Fibroblast of lung (primary cell): ENCODE measurements around the gene EXOC3. TPM values are rescaled to one million over a fixed set of nuclear protein-coding genes. Genes with fewer than 3 reads are reported as not detected.

Experiments used
- DNase-seq, 2 donors: peaks; one replicate each; pipeline versions ENCODE4 v3.0.0 to v3.0.0-alpha.2; 2010; ENCODE audit warnings: low read depth in 2 of 2
- H2AFZ ChIP-seq: 2 replicates; pipeline ENCODE4 v1.5.1; 2012; ENCODE audit warnings: low read length, control low read depth, inconsistent platforms
- H3K27ac ChIP-seq: 2 replicates; pipeline ENCODE4 v1.5.1; 2011; ENCODE audit warnings: low read length, control low read depth; ENCODE audit not compliant: insufficient read depth
- H3K27me3 ChIP-seq: 2 replicates; pipeline ENCODE4 v1.5.1; 2011; ENCODE audit warnings: mild to moderate bottlenecking, low read length; ENCODE audit not compliant: control insufficient read depth, insufficient read depth
- H3K36me3 ChIP-seq: 2 replicates; pipeline ENCODE4 v1.5.1; 2011; ENCODE audit warnings: low read length; ENCODE audit not compliant: control insufficient read depth, insufficient read depth
- H3K4me1 ChIP-seq: 2 replicates; pipeline ENCODE4 v1.5.1; 2011; ENCODE audit warnings: low read length; ENCODE audit not compliant: control insufficient read depth, insufficient read depth; ENCODE audit errors: extremely low read depth
- H3K4me2 ChIP-seq: 2 replicates; pipeline ENCODE4 v1.5.1; 2011; ENCODE audit warnings: low read length, control low read depth; ENCODE audit not compliant: insufficient read depth; ENCODE audit errors: extremely low read depth
- H3K4me3 ChIP-seq, 4 experiments: fragments of 200-600 bp in 1 of 4; sonication (generic) in 1 of 4; replicated peaks in 1 of 4; 2 replicates each; pipeline ENCODE4 v1.5.1; 2011 to 2016; ENCODE audit warnings: low read length in 4 of 4, low read depth in 3 of 4, mild to moderate bottlenecking in 3 of 4, control low read depth in 2 of 4, inconsistent platforms in 1 of 4, mixed read lengths in 1 of 4; ENCODE audit not compliant: insufficient read depth in 1 of 4; ENCODE audit errors: control extremely low read depth in 1 of 4
- H3K79me2 ChIP-seq: 2 replicates; pipeline ENCODE4 v1.5.1; 2012; ENCODE audit warnings: mild to moderate bottlenecking, low read length, inconsistent platforms; ENCODE audit not compliant: control insufficient read depth, insufficient read depth
- H3K9ac ChIP-seq: 2 replicates; pipeline ENCODE4 v1.5.1; 2011; ENCODE audit warnings: mild to moderate bottlenecking, low read length, control low read depth; ENCODE audit not compliant: insufficient read depth
- H3K9me3 ChIP-seq: 2 replicates; pipeline ENCODE4 v1.5.1; 2012; ENCODE audit warnings: low read depth, low read length; ENCODE audit not compliant: control insufficient read depth, insufficient read depth
- H4K20me1 ChIP-seq: 2 replicates; pipeline ENCODE4 v1.5.1; 2011; ENCODE audit warnings: low read length; ENCODE audit not compliant: control insufficient read depth, insufficient read depth; ENCODE audit errors: extremely low read depth
- EZH2 ChIP-seq: IDR thresholded peaks from 2 replicates; pipeline ENCODE4 v1.5.1; 2012; ENCODE audit warnings: low read length, control low read depth, mild to moderate bottlenecking; ENCODE audit errors: missing control alignments
- polyA plus RNA-seq, 2 donors: library from polyadenylated mRNA; depleted of rRNA in 1 of 2; stranded (reverse) in 1 of 2; unstranded in 1 of 2; fragments of >200 nt; gene quantifications; 2 replicates each; pipeline ENCODE4 v1.2.1, GENCODE V29; 2011 to 2012; ENCODE audit warnings: missing spikeins in 1 of 2
- total RNA-seq: library from RNA; depleted of rRNA; stranded (reverse); fragments of >200 nt; gene quantifications from 2 replicates; pipeline ENCODE4 v1.2.1, GENCODE V29; 2014
- TF ChIP-seq, protein P1 (sequence below), 2 donors: IDR thresholded peaks in 1 of 2; conservative IDR thresholded peaks in 1 of 2; 1 replicate in 1 of 2; 2 replicates in 1 of 2; pipeline ENCODE4 v1.5.1; 2011 to 2012; ENCODE audit warnings: low read length in 2 of 2, control low read depth in 1 of 2, inconsistent platforms in 1 of 2, low read depth in 1 of 2, mild to moderate bottlenecking in 1 of 2

EXOC3 gene
- total and polyA plus RNA-seq, 2 donors (not counting 1 experiment from before 2014, with no cell fraction given), result 19.9 to 34.5 TPM

DNA sequence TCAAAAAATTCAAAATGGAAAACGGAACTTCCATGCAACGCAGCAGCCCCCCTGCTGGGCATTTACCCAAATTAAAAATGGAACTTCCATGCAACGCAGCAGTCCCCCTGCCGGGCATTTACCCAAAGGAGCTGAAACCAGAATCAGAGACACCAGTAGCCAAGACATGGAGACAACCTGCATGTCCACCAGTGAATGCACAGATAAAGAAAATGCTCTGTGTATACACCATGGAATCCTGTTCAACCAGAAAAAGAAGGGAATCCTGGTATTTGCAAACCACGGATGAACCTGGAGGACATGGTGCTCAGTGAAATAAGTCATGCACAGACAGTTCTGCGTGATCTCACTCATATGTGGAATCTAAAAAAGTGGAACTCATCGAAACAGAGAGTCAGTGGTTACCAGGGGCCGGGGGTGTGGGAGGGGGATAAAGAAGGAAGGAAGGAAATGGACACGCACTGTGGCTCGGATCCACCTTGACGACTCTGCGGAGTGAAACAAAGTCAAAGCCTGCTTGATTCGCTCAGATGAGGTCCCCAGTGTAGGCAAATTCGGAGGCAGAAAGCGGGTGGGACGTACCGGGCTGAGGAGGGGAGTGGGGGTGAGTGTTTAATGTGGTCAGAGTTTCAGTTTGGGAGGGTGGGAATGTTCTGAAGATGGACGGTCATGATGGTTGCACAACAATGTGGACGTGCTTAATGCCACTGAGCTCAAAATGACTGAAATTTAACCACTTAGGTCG is 40.2 kb upstream of the EXOC3 start:
- no peak for TF ChIP-seq EZH2
- TF ChIP-seq, protein P1, sequence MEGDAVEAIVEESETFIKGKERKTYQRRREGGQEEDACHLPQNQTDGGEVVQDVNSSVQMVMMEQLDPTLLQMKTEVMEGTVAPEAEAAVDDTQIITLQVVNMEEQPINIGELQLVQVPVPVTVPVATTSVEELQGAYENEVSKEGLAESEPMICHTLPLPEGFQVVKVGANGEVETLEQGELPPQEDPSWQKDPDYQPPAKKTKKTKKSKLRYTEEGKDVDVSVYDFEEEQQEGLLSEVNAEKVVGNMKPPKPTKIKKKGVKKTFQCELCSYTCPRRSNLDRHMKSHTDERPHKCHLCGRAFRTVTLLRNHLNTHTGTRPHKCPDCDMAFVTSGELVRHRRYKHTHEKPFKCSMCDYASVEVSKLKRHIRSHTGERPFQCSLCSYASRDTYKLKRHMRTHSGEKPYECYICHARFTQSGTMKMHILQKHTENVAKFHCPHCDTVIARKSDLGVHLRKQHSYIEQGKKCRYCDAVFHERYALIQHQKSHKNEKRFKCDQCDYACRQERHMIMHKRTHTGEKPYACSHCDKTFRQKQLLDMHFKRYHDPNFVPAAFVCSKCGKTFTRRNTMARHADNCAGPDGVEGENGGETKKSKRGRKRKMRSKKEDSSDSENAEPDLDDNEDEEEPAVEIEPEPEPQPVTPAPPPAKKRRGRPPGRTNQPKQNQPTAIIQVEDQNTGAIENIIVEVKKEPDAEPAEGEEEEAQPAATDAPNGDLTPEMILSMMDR (conservative IDR thresholded peaks at IDR 0.05 in 1 of 2, IDR thresholded peaks at IDR 0.05 in 1 of 2; ENCODE audit: low read depth in 1 of 2, low read length in 2 of 2), result no peak
- peaks cover 5% of the 10 kb centered on the region for H3K79me2 ChIP-seq

GRCh38 chr5:403995-404394 is 39.0 kb upstream of the EXOC3 start:
- Histone ChIP-seq H3K79me2 (no peaks in the 10 kb centered on the region), H3K4me2 (no peak overlapping the region), H3K9ac (no peak overlapping the region), H3K9me3 (no peaks in the 10 kb centered on the region), H2AFZ (no peak overlapping the region), H3K27me3 (no peaks in the 10 kb centered on the region), H3K36me3 (peaks cover 3% of the 10 kb centered on the region), H3K27ac (no peak overlapping the region), H3K4me3 (no peak overlapping the region), H4K20me1 (no peaks in the 10 kb centered on the region), H3K4me1 (peaks cover 18% of the 10 kb centered on the region)
- TF ChIP-seq EZH2, result no peak
- TF ChIP-seq, protein P1 (conservative IDR thresholded peaks at IDR 0.05 in 1 of 2, IDR thresholded peaks at IDR 0.05 in 1 of 2; ENCODE audit: low read depth in 1 of 2, low read length in 2 of 2), result no peak
- no peak for DNase-seq

More for the DNA sequence above, 40.2 kb upstream of the EXOC3 start:
- peak in 1 of 2 donors; percentile 61 for DNase-seq
- Histone ChIP-seq H3K9ac (no peak overlapping the region), H2AFZ (no peak overlapping the region), H3K4me3 (no peak overlapping the region), H3K4me2 (no peak overlapping the region), H3K27me3 (no peaks in the 10 kb centered on the region), H3K4me1 (peaks cover 24% of the 10 kb centered on the region), H3K9me3 (no peaks in the 10 kb centered on the region), H3K27ac (no peak overlapping the region), H4K20me1 (no peaks in the 10 kb centered on the region), H3K36me3 (peaks cover 3% of the 10 kb centered on the region)

DNA sequence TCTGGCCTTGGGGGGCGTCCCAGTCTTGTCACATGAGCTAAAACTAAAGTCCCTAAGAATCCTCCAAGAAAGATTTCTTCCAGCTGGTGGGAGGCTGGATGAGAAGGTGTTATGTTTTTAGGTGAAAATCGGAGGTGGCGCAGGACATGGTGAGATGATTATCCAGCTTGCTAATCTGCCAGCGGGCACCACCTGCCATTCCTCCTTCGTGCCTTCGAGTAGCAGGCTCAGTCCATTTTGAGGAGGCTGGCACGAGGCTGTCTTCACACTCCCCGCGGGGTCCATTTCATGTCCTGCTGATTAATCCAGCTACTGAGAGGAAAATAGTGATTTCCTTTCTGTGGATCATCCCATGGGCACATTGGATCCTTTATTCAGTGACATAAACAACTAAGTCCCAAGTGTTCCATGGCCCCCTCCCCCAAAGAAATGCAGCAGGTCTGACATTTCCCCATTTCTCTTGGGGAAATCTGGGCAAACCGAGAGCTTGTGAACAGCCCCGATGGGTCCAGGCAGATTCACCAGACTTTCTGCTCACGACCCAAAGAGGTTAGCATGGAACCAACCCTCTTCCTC is 38.2 kb upstream of the EXOC3 start:
- Histone ChIP-seq H3K4me1 (peaks cover 12% of the 10 kb centered on the region), H3K4me2 (no peak overlapping the region), H4K20me1 (no peaks in the 10 kb centered on the region), H3K27ac (no peak overlapping the region), H3K9me3 (no peaks in the 10 kb centered on the region), H3K36me3 (peaks cover 3% of the 10 kb centered on the region), H2AFZ (no peak overlapping the region), H3K9ac (no peak overlapping the region), H3K79me2 (peaks cover 4% of the 10 kb centered on the region), H3K4me3 (no peak overlapping the region), H3K27me3 (no peaks in the 10 kb centered on the region)
- DNase-seq, result no peak
- TF ChIP-seq EZH2, result no peak
- TF ChIP-seq, protein P1 (conservative IDR thresholded peaks at IDR 0.05 in 1 of 2, IDR thresholded peaks at IDR 0.05 in 1 of 2; ENCODE audit: low read depth in 1 of 2, low read length in 2 of 2), result no peak
